Fibroblast of lung (primary cell): Measurements from ENCODE around the gene GAS7. TPM values are rescaled to one million over a fixed set of nuclear protein-coding genes. Genes with fewer than 3 reads are reported as not detected.
A peak's percentile ranks its signal among the peaks of the same experiment; 100 is the strongest.

Experiments
- DNase-seq, 2 donors: peaks; one replicate each; pipeline versions ENCODE4 v3.0.0 to v3.0.0-alpha.2; 2010; ENCODE audit warnings: low read depth in 2 of 2
- H2AFZ ChIP-seq: 2 replicates; pipeline ENCODE4 v1.5.1; 2012; ENCODE audit warnings: low read length, control low read depth, inconsistent platforms
- H3K27ac ChIP-seq: 2 replicates; pipeline ENCODE4 v1.5.1; 2011; ENCODE audit warnings: low read length, control low read depth; ENCODE audit not compliant: insufficient read depth
- H3K27me3 ChIP-seq: 2 replicates; pipeline ENCODE4 v1.5.1; 2011; ENCODE audit warnings: mild to moderate bottlenecking, low read length; ENCODE audit not compliant: control insufficient read depth, insufficient read depth
- H3K36me3 ChIP-seq: 2 replicates; pipeline ENCODE4 v1.5.1; 2011; ENCODE audit warnings: low read length; ENCODE audit not compliant: control insufficient read depth, insufficient read depth
- H3K4me1 ChIP-seq: 2 replicates; pipeline ENCODE4 v1.5.1; 2011; ENCODE audit warnings: low read length; ENCODE audit not compliant: control insufficient read depth, insufficient read depth; ENCODE audit errors: extremely low read depth
- H3K4me2 ChIP-seq: 2 replicates; pipeline ENCODE4 v1.5.1; 2011; ENCODE audit warnings: low read length, control low read depth; ENCODE audit not compliant: insufficient read depth; ENCODE audit errors: extremely low read depth
- H3K4me3 ChIP-seq, 4 experiments: fragments of 200-600 bp in 1 of 4; sonication (generic) in 1 of 4; replicated peaks in 1 of 4; 2 replicates each; pipeline ENCODE4 v1.5.1; 2011 to 2016; ENCODE audit warnings: low read length in 4 of 4, low read depth in 3 of 4, mild to moderate bottlenecking in 3 of 4, control low read depth in 2 of 4, inconsistent platforms in 1 of 4, mixed read lengths in 1 of 4; ENCODE audit not compliant: insufficient read depth in 1 of 4; ENCODE audit errors: control extremely low read depth in 1 of 4
- H3K79me2 ChIP-seq: 2 replicates; pipeline ENCODE4 v1.5.1; 2012; ENCODE audit warnings: mild to moderate bottlenecking, low read length, inconsistent platforms; ENCODE audit not compliant: control insufficient read depth, insufficient read depth
- H3K9ac ChIP-seq: 2 replicates; pipeline ENCODE4 v1.5.1; 2011; ENCODE audit warnings: mild to moderate bottlenecking, low read length, control low read depth; ENCODE audit not compliant: insufficient read depth
- H3K9me3 ChIP-seq: 2 replicates; pipeline ENCODE4 v1.5.1; 2012; ENCODE audit warnings: low read depth, low read length; ENCODE audit not compliant: control insufficient read depth, insufficient read depth
- H4K20me1 ChIP-seq: 2 replicates; pipeline ENCODE4 v1.5.1; 2011; ENCODE audit warnings: low read length; ENCODE audit not compliant: control insufficient read depth, insufficient read depth; ENCODE audit errors: extremely low read depth
- EZH2 ChIP-seq: IDR thresholded peaks from 2 replicates; pipeline ENCODE4 v1.5.1; 2012; ENCODE audit warnings: low read length, control low read depth, mild to moderate bottlenecking; ENCODE audit errors: missing control alignments
- polyA plus RNA-seq, 2 donors: library from polyadenylated mRNA; depleted of rRNA in 1 of 2; stranded (reverse) in 1 of 2; unstranded in 1 of 2; fragments of >200 nt; gene quantifications; 2 replicates each; pipeline ENCODE4 v1.2.1, GENCODE V29; 2011 to 2012; ENCODE audit warnings: missing spikeins in 1 of 2
- total RNA-seq: library from RNA; depleted of rRNA; stranded (reverse); fragments of >200 nt; gene quantifications from 2 replicates; pipeline ENCODE4 v1.2.1, GENCODE V29; 2014
- TF ChIP-seq, protein P1 (sequence below), 2 donors: IDR thresholded peaks in 1 of 2; conservative IDR thresholded peaks in 1 of 2; 1 replicate in 1 of 2; 2 replicates in 1 of 2; pipeline ENCODE4 v1.5.1; 2011 to 2012; ENCODE audit warnings: low read length in 2 of 2, control low read depth in 1 of 2, inconsistent platforms in 1 of 2, low read depth in 1 of 2, mild to moderate bottlenecking in 1 of 2

The GAS7 gene
- total and polyA plus RNA-seq, 2 donors (not counting 1 experiment from before 2014, with no cell fraction given): 0.58 to 2.6 TPM

DNA sequence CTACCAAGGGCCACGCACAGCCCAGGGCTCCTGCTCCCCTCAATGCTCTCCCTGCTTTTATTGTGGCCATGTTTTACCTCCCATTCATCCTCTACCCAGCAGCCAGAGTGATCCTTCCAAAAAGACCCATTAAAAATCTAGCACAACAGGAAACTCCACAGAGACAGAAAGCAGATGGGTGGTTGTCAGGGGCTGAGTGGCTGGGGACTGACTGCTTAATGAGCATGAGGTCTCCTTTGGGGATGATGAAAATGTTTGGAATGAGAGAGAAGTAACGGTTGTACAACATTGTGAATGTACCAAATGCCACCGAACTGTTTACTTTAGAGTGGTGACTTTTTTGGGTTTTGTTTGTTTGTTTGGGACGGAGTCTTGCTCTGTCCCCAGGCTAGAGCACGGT lies 107.4 kb downstream of the GAS7 start:
- Histone ChIP-seq H3K36me3 (no peaks in the 10 kb centered on the region), H3K9ac (no peak overlapping the region), H3K9me3 (no peaks in the 10 kb centered on the region), H2AFZ (no peak overlapping the region), H3K4me3 (no peak overlapping the region), H3K27ac (no peak overlapping the region), H3K4me1 (peaks cover 1% of the 10 kb centered on the region), H3K79me2 (no peaks in the 10 kb centered on the region), H3K4me2 (no peak overlapping the region), H4K20me1 (no peaks in the 10 kb centered on the region), H3K27me3 (no peaks in the 10 kb centered on the region)
- TF ChIP-seq, protein P1, sequence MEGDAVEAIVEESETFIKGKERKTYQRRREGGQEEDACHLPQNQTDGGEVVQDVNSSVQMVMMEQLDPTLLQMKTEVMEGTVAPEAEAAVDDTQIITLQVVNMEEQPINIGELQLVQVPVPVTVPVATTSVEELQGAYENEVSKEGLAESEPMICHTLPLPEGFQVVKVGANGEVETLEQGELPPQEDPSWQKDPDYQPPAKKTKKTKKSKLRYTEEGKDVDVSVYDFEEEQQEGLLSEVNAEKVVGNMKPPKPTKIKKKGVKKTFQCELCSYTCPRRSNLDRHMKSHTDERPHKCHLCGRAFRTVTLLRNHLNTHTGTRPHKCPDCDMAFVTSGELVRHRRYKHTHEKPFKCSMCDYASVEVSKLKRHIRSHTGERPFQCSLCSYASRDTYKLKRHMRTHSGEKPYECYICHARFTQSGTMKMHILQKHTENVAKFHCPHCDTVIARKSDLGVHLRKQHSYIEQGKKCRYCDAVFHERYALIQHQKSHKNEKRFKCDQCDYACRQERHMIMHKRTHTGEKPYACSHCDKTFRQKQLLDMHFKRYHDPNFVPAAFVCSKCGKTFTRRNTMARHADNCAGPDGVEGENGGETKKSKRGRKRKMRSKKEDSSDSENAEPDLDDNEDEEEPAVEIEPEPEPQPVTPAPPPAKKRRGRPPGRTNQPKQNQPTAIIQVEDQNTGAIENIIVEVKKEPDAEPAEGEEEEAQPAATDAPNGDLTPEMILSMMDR (conservative IDR thresholded peaks at IDR 0.05 in 1 of 2, IDR thresholded peaks at IDR 0.05 in 1 of 2; ENCODE audit: low read depth in 1 of 2, low read length in 2 of 2): no peak
- TF ChIP-seq EZH2: no peak
- no peak for DNase-seq

DNA sequence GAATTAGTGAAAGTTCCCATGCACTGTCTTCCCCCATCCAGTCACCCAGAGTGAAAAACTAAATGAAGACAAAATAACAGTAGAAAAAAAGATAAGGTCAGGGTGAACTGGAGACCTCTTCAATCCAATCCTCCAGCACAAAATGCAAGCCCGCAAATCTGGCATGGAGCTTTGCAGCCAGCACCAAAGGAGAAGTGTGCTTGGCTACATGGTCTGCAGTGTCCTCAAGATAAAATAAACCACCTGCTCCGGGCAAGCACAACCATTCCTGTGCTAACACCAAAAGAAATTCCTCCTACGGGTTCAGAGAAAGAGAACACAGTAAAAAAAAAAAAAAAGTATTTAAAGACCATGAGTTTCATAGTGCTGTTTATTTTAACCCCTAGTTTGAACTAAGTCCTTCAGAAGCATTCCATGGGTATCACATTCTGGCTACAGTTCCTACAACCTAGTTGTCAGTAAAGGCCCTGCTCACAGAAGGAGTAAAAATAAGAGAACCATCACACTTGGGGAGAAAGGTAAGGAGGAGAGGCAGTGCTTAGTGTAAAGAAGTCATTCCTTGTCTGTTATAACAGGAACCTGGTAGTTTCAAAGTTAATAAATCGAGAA lies 109.1 kb downstream of the GAS7 start:
- Histone ChIP-seq H3K4me1 (peaks cover 4% of the 10 kb centered on the region), H3K9me3 (no peaks in the 10 kb centered on the region)
- DNase-seq: peak; percentile 19 to 41

DNA sequence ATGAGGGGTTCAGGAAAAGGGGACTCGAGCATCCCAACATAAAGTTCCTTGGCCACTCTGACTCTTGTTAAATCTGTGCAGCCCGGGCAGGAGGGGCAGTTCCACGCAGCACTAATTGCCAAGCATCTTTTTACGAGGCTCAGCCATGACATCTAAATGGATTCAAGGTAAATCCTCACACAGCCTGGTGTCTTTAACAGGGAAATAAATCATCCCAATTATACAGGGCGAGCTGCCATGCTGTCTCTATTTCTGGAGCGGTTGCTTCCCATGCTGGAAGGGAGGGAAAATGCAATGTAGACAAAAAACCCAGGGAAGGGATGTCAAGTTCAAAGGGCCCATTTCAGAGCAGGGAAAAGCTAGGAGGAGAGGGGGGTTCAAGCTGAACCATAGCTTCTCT lies 110.0 kb downstream of the GAS7 start:
- H3K36me3 ChIP-seq: no peaks in the 10 kb centered on the region
- H4K20me1 ChIP-seq: no peaks in the 10 kb centered on the region
- no peak overlapping the region for H3K4me3 ChIP-seq
- H3K9me3 ChIP-seq: no peaks in the 10 kb centered on the region
- peaks cover 4% of the 10 kb centered on the region for H3K4me1 ChIP-seq
- no peak for DNase-seq
- TF ChIP-seq EZH2: no peak
- TF ChIP-seq, protein P1 (conservative IDR thresholded peaks at IDR 0.05 in 1 of 2, IDR thresholded peaks at IDR 0.05 in 1 of 2; ENCODE audit: low read depth in 1 of 2, low read length in 2 of 2): no peak
- no peak overlapping the region for H2AFZ ChIP-seq
- no peak overlapping the region for H3K9ac ChIP-seq
- H3K27ac ChIP-seq: no peak overlapping the region
- H3K4me2 ChIP-seq: no peak overlapping the region
- no peaks in the 10 kb centered on the region for H3K27me3 ChIP-seq
- H3K79me2 ChIP-seq: no peaks in the 10 kb centered on the region

More for the DNA sequence above, 109.1 kb downstream of the GAS7 start:
- no peaks in the 10 kb centered on the region for H3K79me2 ChIP-seq
- no peak overlapping the region for H3K4me2 ChIP-seq
- H3K27me3 ChIP-seq: no peaks in the 10 kb centered on the region
- H4K20me1 ChIP-seq: no peaks in the 10 kb centered on the region
- H3K4me3 ChIP-seq: no peak overlapping the region
- H3K27ac ChIP-seq: no peak overlapping the region
- H2AFZ ChIP-seq: no peak overlapping the region
- no peak overlapping the region for H3K9ac ChIP-seq
- no peak for TF ChIP-seq EZH2
- TF ChIP-seq, protein P1 (conservative IDR thresholded peaks at IDR 0.05 in 1 of 2, IDR thresholded peaks at IDR 0.05 in 1 of 2; ENCODE audit: low read depth in 1 of 2, low read length in 2 of 2): no peak
- no peaks in the 10 kb centered on the region for H3K36me3 ChIP-seq
